ENCODE measurements around the gene SLC2A11.

DNA sequence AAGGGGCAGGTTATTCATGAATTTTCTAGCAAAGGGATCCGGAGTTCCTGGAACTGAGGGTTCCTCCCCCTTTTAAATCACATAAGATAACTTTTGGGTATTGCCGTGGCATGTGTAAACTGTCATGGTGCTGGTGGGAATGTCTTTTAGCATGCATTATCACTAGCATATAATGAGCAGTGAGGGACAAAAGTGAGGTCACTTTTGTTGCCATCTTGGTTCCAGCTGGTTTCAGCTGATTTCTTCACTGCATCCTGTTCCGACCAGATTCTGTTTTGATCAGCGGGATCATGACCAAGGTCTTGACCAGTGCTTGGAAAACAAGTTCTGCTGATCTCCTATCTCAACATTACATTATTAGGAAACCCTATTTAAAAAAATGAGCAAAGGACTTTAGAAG lies 43.9 kb downstream of the SLC2A11 start:
- TF ChIP-seq POLR2A (IDR thresholded peaks at IDR 0.05; ENCODE audit: low read depth, low read length) (no peak), NFIC (IDR thresholded peaks at IDR 0.05; ENCODE audit: low read depth, low read length) (no peak), BHLHE40 (IDR thresholded peaks at IDR 0.05; ENCODE audit: borderline replicate concordance in 1 of 2, low read depth in 2 of 2, low read length in 1 of 2) (no peak), CBFB (IDR thresholded peaks at IDR 0.05; ENCODE audit: low read depth) (no peak)
- TF ChIP-seq, protein P1, sequence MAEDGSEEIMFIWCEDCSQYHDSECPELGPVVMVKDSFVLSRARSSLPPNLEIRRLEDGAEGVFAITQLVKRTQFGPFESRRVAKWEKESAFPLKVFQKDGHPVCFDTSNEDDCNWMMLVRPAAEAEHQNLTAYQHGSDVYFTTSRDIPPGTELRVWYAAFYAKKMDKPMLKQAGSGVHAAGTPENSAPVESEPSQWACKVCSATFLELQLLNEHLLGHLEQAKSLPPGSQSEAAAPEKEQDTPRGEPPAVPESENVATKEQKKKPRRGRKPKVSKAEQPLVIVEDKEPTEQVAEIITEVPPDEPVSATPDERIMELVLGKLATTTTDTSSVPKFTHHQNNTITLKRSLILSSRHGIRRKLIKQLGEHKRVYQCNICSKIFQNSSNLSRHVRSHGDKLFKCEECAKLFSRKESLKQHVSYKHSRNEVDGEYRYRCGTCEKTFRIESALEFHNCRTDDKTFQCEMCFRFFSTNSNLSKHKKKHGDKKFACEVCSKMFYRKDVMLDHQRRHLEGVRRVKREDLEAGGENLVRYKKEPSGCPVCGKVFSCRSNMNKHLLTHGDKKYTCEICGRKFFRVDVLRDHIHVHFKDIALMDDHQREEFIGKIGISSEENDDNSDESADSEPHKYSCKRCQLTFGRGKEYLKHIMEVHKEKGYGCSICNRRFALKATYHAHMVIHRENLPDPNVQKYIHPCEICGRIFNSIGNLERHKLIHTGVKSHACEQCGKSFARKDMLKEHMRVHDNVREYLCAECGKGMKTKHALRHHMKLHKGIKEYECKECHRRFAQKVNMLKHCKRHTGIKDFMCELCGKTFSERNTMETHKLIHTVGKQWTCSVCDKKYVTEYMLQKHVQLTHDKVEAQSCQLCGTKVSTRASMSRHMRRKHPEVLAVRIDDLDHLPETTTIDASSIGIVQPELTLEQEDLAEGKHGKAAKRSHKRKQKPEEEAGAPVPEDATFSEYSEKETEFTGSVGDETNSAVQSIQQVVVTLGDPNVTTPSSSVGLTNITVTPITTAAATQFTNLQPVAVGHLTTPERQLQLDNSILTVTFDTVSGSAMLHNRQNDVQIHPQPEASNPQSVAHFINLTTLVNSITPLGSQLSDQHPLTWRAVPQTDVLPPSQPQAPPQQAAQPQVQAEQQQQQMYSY (CRISPR knock-in tag; IDR thresholded peaks at IDR 0.05): no peak
- TF ChIP-seq, protein P2, sequence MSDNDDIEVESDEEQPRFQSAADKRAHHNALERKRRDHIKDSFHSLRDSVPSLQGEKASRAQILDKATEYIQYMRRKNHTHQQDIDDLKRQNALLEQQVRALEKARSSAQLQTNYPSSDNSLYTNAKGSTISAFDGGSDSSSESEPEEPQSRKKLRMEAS (IDR thresholded peaks at IDR 0.05; ENCODE audit: low read depth, low read length): no peak

All from GM12878 (cell line).